GM19468 (cell line): ENCODE data around the gene ENOX1.

Source experiments
- ATAC-seq: cut with Tn5 transposase; IDR thresholded peaks from one replicate; pipeline ENCODE4 v1.9.1; 2021; ENCODE audit warnings: mild to moderate bottlenecking, moderate library complexity, moderate number of reproducible peaks; ENCODE audit not compliant: unreplicated experiment; ENCODE audit errors: extremely low read depth

Gene ENOX1

GRCh38 chr13:43346427-43346826, 440.3 kb downstream of the ENOX1 start:
- ATAC-seq: no peak

GRCh38 chr13:43343645-43344044, 443.1 kb downstream of the ENOX1 start:
- no peak for ATAC-seq

- ATAC-seq: no peak
Measured at GRCh38 chr13:43339805-43340550, 446.8 kb downstream of the ENOX1 start.

- no peak for ATAC-seq
Measured at GRCh38 chr13:43339145-43339804, 447.5 kb downstream of the ENOX1 start.

- no peak for ATAC-seq
Measured at GRCh38 chr13:43335764-43336163, 451.0 kb downstream of the ENOX1 start.

GRCh38 chr13:43333176-43333575, 453.6 kb downstream of the ENOX1 start:
- no peak for ATAC-seq

- ATAC-seq: no peak
Measured at GRCh38 chr13:43331672-43332071, 455.1 kb downstream of the ENOX1 start.

GRCh38 chr13:43329702-43330101, 457.1 kb downstream of the ENOX1 start:
- no peak for ATAC-seq

GRCh38 chr13:43328907-43329306, 457.9 kb downstream of the ENOX1 start:
- ATAC-seq: no peak

GRCh38 chr13:43326100-43326499, 460.7 kb downstream of the ENOX1 start:
- ATAC-seq: no peak

- no peak for ATAC-seq
Measured at GRCh38 chr13:43325636-43326035, 461.1 kb downstream of the ENOX1 start.

- no peak for ATAC-seq
Measured at GRCh38 chr13:43324129-43324528, 462.6 kb downstream of the ENOX1 start.

- no peak for ATAC-seq
Measured at GRCh38 chr13:43319617-43320444, 466.9 kb downstream of the ENOX1 start.

- ATAC-seq: no peak
Measured at GRCh38 chr13:43316946-43317353, 469.8 kb downstream of the ENOX1 start.

GRCh38 chr13:43316281-43316680, 470.5 kb downstream of the ENOX1 start:
- ATAC-seq: no peak

GRCh38 chr13:43315522-43315921, 471.2 kb downstream of the ENOX1 start:
- ATAC-seq: no peak

- no peak for ATAC-seq
Measured at GRCh38 chr13:43309311-43309710, 477.5 kb downstream of the ENOX1 start.

- no peak for ATAC-seq
Measured at GRCh38 chr13:43307921-43308433, 478.8 kb downstream of the ENOX1 start.

GRCh38 chr13:43307221-43307920, 479.4 kb downstream of the ENOX1 start:
- no peak for ATAC-seq

GRCh38 chr13:43306372-43306771, 480.4 kb downstream of the ENOX1 start:
- no peak for ATAC-seq
